Parathyroid adenoma (tissue), 2 donors: ENCODE data around the gene ZW10.
"Not testable (repeated sequence)": the region's sequence is repeated elsewhere in the genome, so short reads cannot be mapped to it uniquely, and the experiment has no call there.

Source experiments
- H2AFZ ChIP-seq: fragments of 300-600 bp; sonication (generic); one replicate; pipeline ENCODE4 v1.7.0; 2017; ENCODE audit warnings: antibody characterized with exemption, mild to moderate bottlenecking
- H3K27ac ChIP-seq: fragments of 300-600 bp; sonication (generic); one replicate; pipeline ENCODE4 v1.7.0; 2017
- H3K27me3 ChIP-seq: fragments of 300-600 bp; sonication (generic); one replicate; pipeline ENCODE4 v1.7.0; 2017; ENCODE audit warnings: low read length; ENCODE audit not compliant: control insufficient read depth, insufficient read depth
- H3K36me3 ChIP-seq: fragments of 300-600 bp; sonication (generic); one replicate; pipeline ENCODE4 v1.7.0; 2017; ENCODE audit warnings: low read length; ENCODE audit not compliant: control insufficient read depth, insufficient read depth
- H3K4me1 ChIP-seq: fragments of 300-600 bp; sonication (generic); one replicate; pipeline ENCODE4 v1.7.0; 2017; ENCODE audit warnings: control low read depth
- H3K4me2 ChIP-seq: fragments of 300-600 bp; sonication (generic); one replicate; pipeline ENCODE4 v1.7.0; 2017; ENCODE audit warnings: low read length
- H3K4me3 ChIP-seq: fragments of 300-600 bp; sonication (generic); one replicate; pipeline ENCODE4 v1.7.0; 2017; ENCODE audit warnings: low read depth, low read length
- H3K79me2 ChIP-seq: fragments of 300-600 bp; sonication (generic); one replicate; pipeline ENCODE4 v1.7.0; 2017; ENCODE audit warnings: control low read depth
- H3K9ac ChIP-seq: fragments of 300-600 bp; sonication (generic); one replicate; pipeline ENCODE4 v1.7.0; 2017; ENCODE audit warnings: mild to moderate bottlenecking
- H3K9me3 ChIP-seq: fragments of 300-600 bp; sonication (generic); one replicate; pipeline ENCODE4 v1.7.0; 2017; ENCODE audit warnings: low read length; ENCODE audit not compliant: control insufficient read depth
- CTCF ChIP-seq: fragments of 300-600 bp; sonication (generic); IDR thresholded peaks from one replicate; pipeline ENCODE4 v1.7.0; 2017; ENCODE audit warnings: antibody characterized with exemption, mild to moderate bottlenecking
- donor health status: primary hyperparathyroidism.

Gene ZW10

DNA sequence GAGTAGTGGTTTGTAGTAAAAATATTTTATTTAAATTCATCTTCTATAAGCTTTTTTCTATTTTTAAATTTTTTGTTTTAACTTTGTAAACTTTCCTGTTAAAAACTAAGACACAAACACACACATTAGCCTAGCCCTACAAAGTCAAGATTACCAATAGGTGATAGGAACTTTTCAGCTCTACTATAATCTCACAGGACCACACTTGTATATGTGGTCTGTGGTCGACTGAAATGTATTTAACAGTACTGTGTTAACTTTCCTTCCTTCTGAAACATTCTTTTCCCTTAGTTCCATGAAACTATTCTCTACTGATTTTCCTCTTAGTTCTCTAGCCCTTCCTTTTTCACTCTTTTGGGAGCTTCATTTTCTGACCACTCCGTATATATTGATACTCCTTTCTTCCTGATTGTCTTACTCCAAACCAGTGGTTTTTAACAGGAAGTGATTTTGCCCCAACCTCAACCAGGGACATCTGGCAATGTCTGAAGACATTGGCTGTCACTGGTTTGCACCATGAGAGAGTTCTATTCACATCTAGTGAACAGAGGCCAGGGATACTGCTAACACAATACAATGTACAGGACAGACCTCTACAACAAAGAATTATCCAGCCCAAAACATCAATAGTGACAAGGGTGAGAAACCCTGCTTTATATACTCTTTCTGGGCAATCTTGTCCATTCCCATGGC, 8.8 kb downstream of the ZW10 start:
- Histone ChIP-seq H3K36me3 (no peaks in the 10 kb centered on the region), H3K4me1 (no peaks in the 10 kb centered on the region), H3K9ac (no peak overlapping the region), H3K4me3 (no peak overlapping the region), H2AFZ (no peak overlapping the region), H3K27me3 (no peaks in the 10 kb centered on the region), H3K9me3 (no peaks in the 10 kb centered on the region), H3K4me2 (no peak overlapping the region), H3K27ac (no peak overlapping the region), H3K79me2 (no peaks in the 10 kb centered on the region)
- no peak for TF ChIP-seq CTCF

DNA sequence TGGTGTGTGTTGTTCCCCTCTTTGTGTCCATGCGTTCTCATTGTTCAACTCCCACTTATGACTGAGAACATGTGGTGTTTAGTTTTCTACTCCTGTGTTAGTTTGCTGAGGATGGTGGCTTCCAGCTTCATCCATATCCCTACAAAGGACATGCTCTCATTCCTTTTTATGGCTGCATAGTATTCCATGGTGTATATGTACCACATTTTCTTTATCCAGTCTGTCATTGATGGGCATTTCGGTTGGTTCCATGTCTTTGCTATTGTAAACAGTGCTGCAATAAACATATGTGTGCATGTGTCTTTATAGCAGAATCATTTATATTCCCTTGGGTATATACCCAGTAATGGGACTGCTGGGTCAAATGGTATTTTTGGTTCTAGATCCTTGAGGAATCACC, 10.5 kb downstream of the ZW10 start:
- not testable (repeated sequence) for H2AFZ ChIP-seq, H3K9me3 ChIP-seq, H3K79me2 ChIP-seq, H3K4me2 ChIP-seq, H3K4me1 ChIP-seq, H3K4me3 ChIP-seq, H3K27ac ChIP-seq, H3K27me3 ChIP-seq, H3K36me3 ChIP-seq, H3K9ac ChIP-seq

DNA sequence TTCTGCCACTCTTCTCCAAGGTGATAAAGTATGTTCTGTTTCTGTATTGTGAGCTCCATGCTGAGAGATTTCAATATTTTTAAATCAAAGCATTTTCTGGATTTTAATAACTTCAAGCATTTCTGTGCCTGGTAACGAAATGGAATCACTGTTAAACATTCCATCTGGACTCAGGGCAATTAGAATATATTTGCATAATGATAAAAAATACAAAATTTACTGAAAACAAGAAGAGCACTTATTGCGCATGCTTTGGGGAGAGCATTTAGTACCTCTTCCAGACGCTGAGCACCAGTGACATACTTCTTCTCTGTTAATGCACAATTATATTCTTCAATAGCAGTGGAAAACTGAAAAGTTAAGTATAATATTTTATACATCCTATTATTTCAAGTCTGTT, 13.3 kb downstream of the ZW10 start:
- Histone ChIP-seq H3K27me3 (no peaks in the 10 kb centered on the region), H3K4me2 (no peak overlapping the region), H3K9ac (no peak overlapping the region), H3K79me2 (no peaks in the 10 kb centered on the region), H3K36me3 (no peaks in the 10 kb centered on the region), H3K4me1 (no peaks in the 10 kb centered on the region), H3K4me3 (no peak overlapping the region), H3K9me3 (no peaks in the 10 kb centered on the region), H3K27ac (no peak overlapping the region), H2AFZ (no peak overlapping the region)
- TF ChIP-seq CTCF, result no peak

DNA sequence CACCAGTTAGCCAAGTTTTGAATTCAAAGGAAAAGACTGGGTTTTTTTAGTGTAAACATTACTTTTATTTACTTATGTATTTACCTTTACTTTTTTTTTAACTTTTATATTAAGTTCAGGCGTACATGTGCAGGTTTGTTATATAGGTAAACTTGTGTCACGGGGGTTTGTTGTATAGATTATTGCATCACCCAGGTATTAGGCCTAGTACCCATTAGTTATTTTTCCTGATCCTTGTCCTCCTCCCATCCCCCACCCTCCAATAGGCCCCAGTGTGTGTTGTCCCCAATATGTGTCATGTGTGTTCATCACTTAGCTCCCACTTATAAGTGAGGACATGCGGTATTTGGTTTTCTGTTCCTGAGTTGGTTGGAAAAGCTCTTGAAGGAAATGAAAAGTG, 20.6 kb downstream of the ZW10 start:
- no peak overlapping the region for H3K27ac ChIP-seq
- H2AFZ ChIP-seq, result no peak overlapping the region
- H3K4me2 ChIP-seq, result no peak overlapping the region
- H3K9me3 ChIP-seq, result no peaks in the 10 kb centered on the region
- H3K9ac ChIP-seq, result no peak overlapping the region
- H3K27me3 ChIP-seq, result no peaks in the 10 kb centered on the region
- no peaks in the 10 kb centered on the region for H3K79me2 ChIP-seq
- TF ChIP-seq CTCF, result no peak
- H3K4me3 ChIP-seq, result no peak overlapping the region
- H3K4me1 ChIP-seq, result no peaks in the 10 kb centered on the region
- no peaks in the 10 kb centered on the region for H3K36me3 ChIP-seq

DNA sequence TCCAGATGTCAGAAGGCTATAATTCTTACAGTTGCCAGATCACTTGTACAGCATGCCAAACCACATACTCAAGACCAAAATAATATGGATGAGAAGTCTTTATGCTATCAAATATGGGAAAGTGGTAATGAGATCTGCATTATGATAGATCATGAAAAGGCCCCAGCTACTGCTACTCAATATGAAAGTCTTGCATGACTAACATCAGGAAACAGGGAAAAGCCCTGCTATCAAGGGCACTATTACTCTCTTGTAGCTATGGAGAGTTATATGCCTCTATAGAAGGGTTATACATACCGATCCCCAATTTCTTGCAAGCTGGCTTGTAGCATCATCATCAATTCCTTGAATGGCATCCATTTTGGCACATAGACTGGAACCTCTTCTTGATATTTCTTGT, 37.2 kb downstream of the ZW10 start:
- no peaks in the 10 kb centered on the region for H3K27me3 ChIP-seq
- no peaks in the 10 kb centered on the region for H3K9me3 ChIP-seq
- H3K4me2 ChIP-seq, result no peak overlapping the region
- no peak overlapping the region for H3K9ac ChIP-seq
- no peaks in the 10 kb centered on the region for H3K36me3 ChIP-seq
- no peak overlapping the region for H2AFZ ChIP-seq
- H3K4me1 ChIP-seq, result no peaks in the 10 kb centered on the region
- TF ChIP-seq CTCF, result no peak
- no peak overlapping the region for H3K4me3 ChIP-seq
- no peak overlapping the region for H3K27ac ChIP-seq
- no peaks in the 10 kb centered on the region for H3K79me2 ChIP-seq
